A549 (cell line): ENCODE data around the gene ADGRA3. TPM values are rescaled to one million over a fixed set of nuclear protein-coding genes. Genes with fewer than 3 reads are reported as not detected.
A peak's percentile ranks its signal among the peaks of the same experiment; 100 is the strongest.

ENCODE experiments used
- ATAC-seq, 2 experiments: fragments of 200-7000 bp in 1 of 2; fragments of >200 bp in 1 of 2; cut with Nextera tagmentation in 1 of 2; cut with Tn5 transposase in 1 of 2; 3 replicates each; pipeline versions ENCODE4 v1.8.0 to v1.9.1; 2018 to 2020; ENCODE audit warnings: mild to moderate bottlenecking in 1 of 2, moderate library complexity in 1 of 2
- CTCF ChIA-PET: fragments of 300-600 bp; sonication (Branson Sonifier 250); formaldehyde crosslinking; extraction: SDS; loops from one replicate; lab custom pipeline; 2021; ENCODE audit warnings: antibody characterized with exemption, inconsistent platforms; lab: Yijun Ruan, JAX
- POLR2A ChIA-PET: fragments of 350-600 bp; formaldehyde crosslinking; extraction: SDS; loops from one replicate; lab custom pipeline; 2021; ENCODE audit warnings: antibody characterized with exemption, inconsistent platforms; lab: Yijun Ruan, JAX
- DNase-seq, 2 experiments: peaks; one replicate each; pipeline versions ENCODE4 v3.0.0 to v3.0.0-alpha.2; 2011 to 2016; ENCODE audit warnings: low read depth in 1 of 2, low spot score in 1 of 2
- FAIRE-seq: peaks from 2 replicates; lab custom pipeline; 2011; peaks lifted over from hg19 to GRCh38; lab: Jason Lieb, UNC
- H3K27ac ChIP-seq, 2 experiments: fragments of >200 bp; sonication (Bioruptor Twin); formaldehyde crosslinking; 3 replicates each; pipeline ENCODE4 v1.5.1; 2016 to 2017
- H3K4me1 ChIP-seq: fragments of >200 bp; sonication (Bioruptor Twin); formaldehyde crosslinking; 3 replicates; pipeline ENCODE4 v1.6.1; 2016
- H3K4me2 ChIP-seq: fragments of >200 bp; sonication (Bioruptor Twin); formaldehyde crosslinking; 3 replicates; pipeline ENCODE4 v1.6.1; 2016
- H3K4me3 ChIP-seq: fragments of >200 bp; sonication (Bioruptor Twin); formaldehyde crosslinking; 3 replicates; pipeline ENCODE4 v1.5.1; 2016
- H3K9me3 ChIP-seq: fragments of >200 bp; sonication (Bioruptor Twin); formaldehyde crosslinking; 3 replicates; pipeline ENCODE4 v1.6.1; 2016
- ATOH8 ChIP-seq: fragments of 250-450 bp; sonication (Bioruptor Pico); IDR thresholded peaks from 2 replicates; pipeline ENCODE4 v1.5.0; 2020; ENCODE audit warnings: low read depth, mild to moderate bottlenecking, moderate library complexity
- BCL3 ChIP-seq: fragments of >200 bp; sonication (Bioruptor Twin); formaldehyde crosslinking; IDR thresholded peaks from 3 replicates; pipeline ENCODE4 v1.6.1; 2016
- CEBPB ChIP-seq, 2 experiments: fragments of >200 bp in 1 of 2; sonication (Bioruptor Twin) in 1 of 2; formaldehyde crosslinking in 1 of 2; IDR thresholded peaks; 2 replicates each; pipeline ENCODE4 v1.6.1; 2012 to 2016
- CHD2 ChIP-seq: fragments of 150-350 bp; IDR thresholded peaks from 2 replicates; pipeline ENCODE4 v1.6.1; 2014; ENCODE audit warnings: low read length; ENCODE audit not compliant: partially characterized antibody
- CTCF ChIP-seq: fragments of >200 bp; sonication (Bioruptor Twin); formaldehyde crosslinking; IDR thresholded peaks from 3 replicates; pipeline ENCODE4 v1.5.1; 2016
- E2F6 ChIP-seq: IDR thresholded peaks from 2 replicates; pipeline ENCODE4 v1.6.1; 2012; ENCODE audit warnings: low read depth, borderline replicate concordance
- EP300 ChIP-seq, 2 experiments: fragments of >200 bp; sonication (Bioruptor Twin); formaldehyde crosslinking; IDR thresholded peaks; 2 replicates in 1 of 2; 3 replicates in 1 of 2; pipeline ENCODE4 v1.6.1; 2016 to 2017
- FOSL2 ChIP-seq, 2 experiments: fragments of 450-650 bp in 1 of 2; fragments of >200 bp in 1 of 2; sonication (Bioruptor Twin) in 1 of 2; formaldehyde crosslinking; IDR thresholded peaks; 2 replicates each; pipeline versions ENCODE4 v1.5.0 to v1.6.1; 2016 to 2020; ENCODE audit warnings: mild to moderate bottlenecking in 1 of 2, moderate library complexity in 1 of 2
- FOXS1 ChIP-seq: fragments of 250-450 bp; sonication (Bioruptor Pico); IDR thresholded peaks from 2 replicates; pipeline ENCODE4 v1.5.0; 2020; ENCODE audit warnings: mild to moderate bottlenecking, moderate library complexity
- HOXB13 ChIP-seq: fragments of 250-450 bp; sonication (Bioruptor Pico); IDR thresholded peaks from 2 replicates; pipeline ENCODE4 v1.5.0; 2020; ENCODE audit warnings: low read depth, mild to moderate bottlenecking, moderate library complexity
- JUN ChIP-seq, 2 experiments: fragments of >200 bp; sonication (Bioruptor Twin); formaldehyde crosslinking; IDR thresholded peaks; 2 replicates in 1 of 2; 3 replicates in 1 of 2; pipeline ENCODE4 v1.6.1; 2016 to 2017
- JUNB ChIP-seq: fragments of >200 bp; sonication (Bioruptor Twin); formaldehyde crosslinking; IDR thresholded peaks from 2 replicates; pipeline ENCODE4 v1.6.1; 2016
- MAX ChIP-seq: IDR thresholded peaks from 2 replicates; pipeline ENCODE4 v1.6.1; 2012
- MYC ChIP-seq: IDR thresholded peaks from 2 replicates; pipeline ENCODE4 v1.6.1; 2012; ENCODE audit warnings: mild to moderate bottlenecking, inconsistent platforms, low read length, improper control_type of control experiment, borderline replicate concordance
- NFE2L2 ChIP-seq: fragments of 150-350 bp; conservative IDR thresholded peaks from 2 replicates; pipeline ENCODE4 v1.6.1; 2014; ENCODE audit warnings: low read length
- NR3C1 ChIP-seq: fragments of >200 bp; sonication (Bioruptor Twin); formaldehyde crosslinking; IDR thresholded peaks from 3 replicates; pipeline ENCODE4 v1.6.1; 2017
- PBX3 ChIP-seq: IDR thresholded peaks from 2 replicates; pipeline ENCODE4 v1.6.1; 2012
- POLR2A ChIP-seq: IDR thresholded peaks from 2 replicates; pipeline ENCODE4 v1.6.1; 2012; ENCODE audit warnings: mild to moderate bottlenecking, low read length
- POLR2AphosphoS2 ChIP-seq: conservative IDR thresholded peaks from 2 replicates; pipeline ENCODE4 v1.6.1; 2012; ENCODE audit warnings: low read length, improper control_type of control experiment, inconsistent platforms
- RFX5 ChIP-seq: fragments of 450-650 bp; IDR thresholded peaks from 2 replicates; pipeline ENCODE4 v1.7.1; 2014; ENCODE audit warnings: antibody characterized with exemption, mild to moderate bottlenecking, moderate library complexity
- RNF2 ChIP-seq: fragments of 200-600 bp; sonication (generic); IDR thresholded peaks from 2 replicates; pipeline ENCODE4 v1.6.1; 2016; ENCODE audit warnings: low read depth, mild to moderate bottlenecking, antibody characterized with exemption, moderate library complexity, borderline replicate concordance
- SREBF2 ChIP-seq: fragments of 450-650 bp; IDR thresholded peaks from 2 replicates; pipeline ENCODE4 v1.6.1; 2014; ENCODE audit warnings: mild to moderate bottlenecking, moderate library complexity
- TFCP2L1 ChIP-seq: fragments of 250-450 bp; sonication (Bioruptor Pico); IDR thresholded peaks from 2 replicates; pipeline ENCODE4 v1.5.0; 2021; ENCODE audit warnings: mild to moderate bottlenecking
- TP53 ChIP-seq: fragments of 250-450 bp; sonication (Bioruptor Pico); IDR thresholded peaks from 2 replicates; pipeline ENCODE4 v1.5.0; 2021; ENCODE audit warnings: mild to moderate bottlenecking, moderate library complexity
- WGBS: methylation state at CpG from one replicate; pipeline ENCODE4 v1.1.6; 2017; ENCODE audit errors: missing lambda C conversion rate; 5-methylcytosine and 5-hydroxymethylcytosine counted together
- polyA plus RNA-seq, 4 experiments: library from polyadenylated mRNA; depleted of rRNA in 3 of 4; stranded (reverse); fragments of >200 nt; fragmentation: RNase III in 1 of 4; extraction: RNeasy Plus Mini Kit Qiagen cat#74134 plus additional on column Dnase treatment in 1 of 4; gene quantifications; 2 replicates in 3 of 4; 3 replicates in 1 of 4; pipeline ENCODE4 v1.2.3, GENCODE V29; 2011 to 2017

Gene ADGRA3
- polyA plus RNA-seq, 2 of the 4 experiments (the other 2 are of a cell fraction) = 18.2 to 20.0 TPM

GRCh38 chr4:22501715-22502095, 14.2 kb downstream of the ADGRA3 start (continued):
- TF ChIP-seq EP300 (IDR thresholded peaks at IDR 0.05) = no peak

- ATAC-seq = peak; percentile 75 to 84
- Histone ChIP-seq H3K9me3 (no peaks in the 10 kb centered on the region), H3K4me3 (no peak overlapping the region), H3K27ac (peak overlapping the region; percentile 13 to 69; a peak in 3 of 6 replicates)
- 34% methylated on average over 6 of the region's 6 CpGs for WGBS
- no peak for FAIRE-seq
- no peak for TF ChIP-seq BCL3
- TF ChIP-seq RFX5 = no peak
- TF ChIP-seq FOSL2 (IDR thresholded peaks at IDR 0.05) = no peak
- TF ChIP-seq FOSL2 (CRISPR knock-in tag; IDR thresholded peaks at IDR 0.05) = peak; percentile 61
- TF ChIP-seq JUNB = 0 out of 2 replicates have a peak, but pooled peaks have one; percentile 25
- no peak for TF ChIP-seq E2F6
- no peak for TF ChIP-seq CHD2
- TF ChIP-seq NR3C1 = no peak
- TF ChIP-seq ATOH8 (CRISPR knock-in tag) = no peak
- TF ChIP-seq, all 56 proteins: peak for 2
- H3K4me1 ChIP-seq = peaks cover 20% of the 10 kb centered on the region; the same call in 2 of the 3 replicates
- ChIA-PET POLR2A (no interaction called here), CTCF (interaction anchor here (0.6 to 1.2 kb wide), 3 partner anchors 66 to 91 kb away, joined by 3 to 4 read pairs (median 4); no protein-coding TSS in a partner anchor)
- peak; percentile 31 to 32 for DNase-seq
- no peak overlapping the region; the same call in 2 of the 3 replicates for H3K4me2 ChIP-seq
These were observed 14.8 kb downstream of the ADGRA3 start for GRCh38 chr4:22500831-22501714.

- Histone ChIP-seq H3K4me1 (peaks cover 19% of the 10 kb centered on the region; the same call in 2 of the 3 replicates), H3K27ac (no peak overlapping the region; a peak in 1 of 6 replicates), H3K4me3 (no peak overlapping the region), H3K4me2 (no peak overlapping the region; the same call in 2 of the 3 replicates), H3K9me3 (no peaks in the 10 kb centered on the region)
- no peak for ATAC-seq
- TF ChIP-seq MAX = no peak
- no peak for TF ChIP-seq CHD2
- TF ChIP-seq BCL3 = no peak
- TF ChIP-seq CTCF = no peak
- no peak for TF ChIP-seq NFE2L2
- no peak for TF ChIP-seq MYC
- TF ChIP-seq JUN (IDR thresholded peaks at IDR 0.05) = no peak
- TF ChIP-seq POLR2AphosphoS2 = no peak
- TF ChIP-seq TP53 (CRISPR knock-in tag) = no peak
- no peak for TF ChIP-seq SREBF2
- no peak for TF ChIP-seq CEBPB (IDR thresholded peaks at IDR 0.05)
- no peak for TF ChIP-seq FOXS1
- no peak for TF ChIP-seq NR3C1
- TF ChIP-seq E2F6 = no peak
- no peak for TF ChIP-seq HOXB13 (CRISPR knock-in tag)
- TF ChIP-seq TFCP2L1 (CRISPR knock-in tag) = no peak
- TF ChIP-seq POLR2A = no peak
- no peak for TF ChIP-seq RNF2
- no peak for TF ChIP-seq PBX3
- FAIRE-seq = no peak
- WGBS = 84% methylated on average over 8 of the region's 8 CpGs
- ChIA-PET CTCF (interaction anchor here (0.6 to 0.7 kb wide), 2 partner anchors 76 to 250 kb away, joined by 3 to 4 read pairs; no protein-coding TSS in a partner anchor), POLR2A (no interaction called here)
- no peak for DNase-seq
These were observed 15.7 kb downstream of the ADGRA3 start for GRCh38 chr4:22500128-22500611.
